IMR-90 (cell line): ENCODE measurements around the gene NADSYN1. TPM values are rescaled to one million over a fixed set of nuclear protein-coding genes. Genes with fewer than 3 reads are reported as not detected.

Experiments
- ATAC-seq: fragments of 200-7000 bp; cut with Tn5 transposase; 2 replicates; pipeline ENCODE4 v1.9.1; 2020; ENCODE audit warnings: low read depth, mild to moderate bottlenecking, moderate library complexity
- BruUV-seq: library from RNA; stranded (reverse); fragments of 400-500 nt; replicated peaks from 2 replicates; lab custom pipeline; 2021; lab: Mats Ljungman, UMichigan
- CTCF ChIA-PET: fragments of 300-600 bp; formaldehyde crosslinking; extraction: SDS; loops from one replicate; lab custom pipeline; 2021; ENCODE audit warnings: antibody characterized with exemption; lab: Yijun Ruan, JAX
- POLR2A ChIA-PET: fragments of 300-600 bp; sonication (Branson Sonifier 250); formaldehyde crosslinking; loops from one replicate; lab custom pipeline; 2022; ENCODE audit warnings: antibody characterized with exemption; ENCODE audit not compliant: unreplicated experiment; lab: Charles Lee
- DNase-seq: peaks from one replicate; pipeline ENCODE4 v3.0.0; 2013
- H2AFZ ChIP-seq: replicated peaks from 2 replicates; pipeline ENCODE3; 2013; ENCODE audit warnings: low read length, mild to moderate bottlenecking; ENCODE audit not compliant: poor library complexity
- H2AK5ac ChIP-seq: 2 replicates; pipeline ENCODE4 v1.6.1; 2013; ENCODE audit warnings: low read depth, low read length, inconsistent platforms
- H2AK9ac ChIP-seq: replicated peaks from 2 replicates; pipeline ENCODE3; 2013; ENCODE audit warnings: mild to moderate bottlenecking, low read depth, low read length, moderate library complexity; ENCODE audit not compliant: poor library complexity
- H2BK120ac ChIP-seq: 2 replicates; pipeline ENCODE4 v1.6.1; 2013; ENCODE audit warnings: low read depth, low read length, inconsistent platforms
- H2BK15ac ChIP-seq: 3 replicates; pipeline ENCODE4 v1.6.1; 2013; ENCODE audit warnings: low read depth, low read length, inconsistent platforms
- H2BK20ac ChIP-seq: 2 replicates; pipeline ENCODE4 v1.6.1; 2013; ENCODE audit warnings: low read depth, mild to moderate bottlenecking, inconsistent platforms, low read length, moderate library complexity
- H2BK5ac ChIP-seq: 2 replicates; pipeline ENCODE4 v1.6.1; 2013; ENCODE audit warnings: mild to moderate bottlenecking, low read depth, low read length, inconsistent platforms; ENCODE audit not compliant: poor library complexity, severe bottlenecking
- H3K14ac ChIP-seq: replicated peaks from 2 replicates; pipeline ENCODE4 v1.6.1; 2013; ENCODE audit warnings: low read depth, low read length, inconsistent platforms
- H3K18ac ChIP-seq: 2 replicates; pipeline ENCODE4 v1.6.1; 2013; ENCODE audit warnings: low read depth, low read length, control low read depth
- H3K23ac ChIP-seq: 2 replicates; pipeline ENCODE4 v1.6.1; 2013; ENCODE audit warnings: low read depth, low read length, inconsistent platforms
- H3K27ac ChIP-seq: 2 replicates; pipeline ENCODE4 v1.5.1; 2013; ENCODE audit warnings: mild to moderate bottlenecking, control low read depth, low read length; ENCODE audit not compliant: insufficient read depth
- H3K27me3 ChIP-seq: 2 replicates; pipeline ENCODE4 v1.6.1; 2013; ENCODE audit warnings: low read length; ENCODE audit not compliant: control insufficient read depth, insufficient read depth
- H3K36me3 ChIP-seq: 2 replicates; pipeline ENCODE4 v1.6.1; 2013; ENCODE audit warnings: low read length, mixed read lengths; ENCODE audit not compliant: control insufficient read depth, insufficient read depth
- H3K4ac ChIP-seq: 2 replicates; pipeline ENCODE4 v1.6.1; 2013; ENCODE audit warnings: low read depth, low read length, inconsistent platforms
- H3K4me1 ChIP-seq: 2 replicates; pipeline ENCODE4 v1.6.1; 2013; ENCODE audit warnings: low read length, mixed read lengths; ENCODE audit not compliant: control insufficient read depth, insufficient read depth
- H3K4me2 ChIP-seq: 2 replicates; pipeline ENCODE4 v1.6.1; 2013; ENCODE audit warnings: low read depth, mild to moderate bottlenecking, control low read depth, low read length, moderate library complexity
- H3K4me3 ChIP-seq: 2 replicates; pipeline ENCODE4 v1.5.1; 2013; ENCODE audit warnings: low read depth, mild to moderate bottlenecking, control low read depth, low read length, moderate library complexity; ENCODE audit not compliant: insufficient read depth
- H3K56ac ChIP-seq: 2 replicates; pipeline ENCODE4 v1.6.1; 2013; ENCODE audit warnings: low read length, inconsistent platforms; ENCODE audit not compliant: insufficient read depth; ENCODE audit errors: extremely low read depth
- H3K79me1 ChIP-seq, 2 experiments: 2 replicates each; pipeline ENCODE4 v1.6.1; 2013; ENCODE audit warnings: low read length in 2 of 2, inconsistent platforms in 1 of 2, low read depth in 1 of 2
- H3K9ac ChIP-seq: 2 replicates; pipeline ENCODE4 v1.6.1; 2013; ENCODE audit warnings: low read depth, low read length, control low read depth
- H3K9me1 ChIP-seq: 2 replicates; pipeline ENCODE4 v1.6.1; 2013; ENCODE audit warnings: low read length, inconsistent platforms; ENCODE audit not compliant: insufficient read depth
- H3K9me3 ChIP-seq: 2 replicates; pipeline ENCODE4 v1.6.1; 2013; ENCODE audit warnings: low read length; ENCODE audit not compliant: control insufficient read depth, insufficient read depth
- H4K20me1 ChIP-seq: 2 replicates; pipeline ENCODE4 v1.6.1; 2013; ENCODE audit warnings: low read length, inconsistent platforms; ENCODE audit not compliant: insufficient read depth
- H4K5ac ChIP-seq: 2 replicates; pipeline ENCODE4 v1.6.1; 2013; ENCODE audit warnings: mild to moderate bottlenecking, low read depth, low read length, control low read depth
- H4K8ac ChIP-seq, 2 experiments: 2 replicates each; pipeline ENCODE4 v1.6.1; 2013; ENCODE audit warnings: low read depth in 2 of 2, low read length in 2 of 2, control low read depth in 1 of 2, inconsistent platforms in 1 of 2
- H4K91ac ChIP-seq: 2 replicates; pipeline ENCODE4 v1.6.1; 2013; ENCODE audit warnings: low read depth, low read length, inconsistent platforms; ENCODE audit not compliant: insufficient read depth
- CTCF ChIP-seq: conservative IDR thresholded peaks from 2 replicates; pipeline ENCODE4 v1.5.1; 2012; ENCODE audit warnings: mild to moderate bottlenecking, low read depth, low read length, improper control_type of control experiment
- NFE2L2 ChIP-seq: fragments of 150-350 bp; IDR thresholded peaks from 2 replicates; pipeline ENCODE4 v1.6.1; 2016; ENCODE audit warnings: low read depth, mild to moderate bottlenecking, low read length
- POLR2A ChIP-seq: IDR thresholded peaks from 2 replicates; pipeline ENCODE4 v1.6.1; 2012; ENCODE audit warnings: mild to moderate bottlenecking, low read depth, low read length
- WGBS, 2 experiments: methylation state at CpG; one replicate each; pipeline versions ENCODE4 v1.1.5 to v1.1.7; 2013; ENCODE audit warnings: missing lambda C conversion rate in 2 of 2; ENCODE audit not compliant: insufficient read length in 1 of 2; ENCODE audit errors: extremely low coverage in 2 of 2; 5-methylcytosine and 5-hydroxymethylcytosine counted together
- dilution Hi-C: fragments of 300-500 bp; cut with HindIII; formaldehyde crosslinking; loops from one replicate; pipeline ENCODE4 v1.14.3; 2018; ENCODE audit warnings: low sequenced_read_pairs; ENCODE audit not compliant: unreplicated experiment
- in situ Hi-C: fragments of 300-500 bp; cut with MboI; formaldehyde crosslinking; loops from 3 replicates; pipeline ENCODE4 v1.14.3; 2019; ENCODE audit warnings: low sequenced_read_pairs, inconsistent platforms, mixed read lengths
- intact Hi-C: fragments of 100-400 bp; cut with micrococcal nuclease; formaldehyde crosslinking; loops from 2 replicates; pipeline ENCODE4 v1.10.0; 2022
- polyA plus RNA-seq, 3 experiments: library from polyadenylated mRNA; depleted of rRNA; stranded (reverse); fragments of >200 nt; gene quantifications; 2 replicates each; pipeline ENCODE4 v1.2.3, GENCODE V29; 2012; ENCODE audit warnings: low replicate concordance in 1 of 3
- total RNA-seq: library from RNA; depleted of rRNA; stranded (reverse); fragments of >200 nt; gene quantifications from 2 replicates; pipeline ENCODE4 v1.2.3, GENCODE V29; 2012

The NADSYN1 gene
- total and polyA plus RNA-seq, 2 of the 4 experiments (the other 2 are of a cell fraction) = 69.5 to 70.4 TPM

DNA sequence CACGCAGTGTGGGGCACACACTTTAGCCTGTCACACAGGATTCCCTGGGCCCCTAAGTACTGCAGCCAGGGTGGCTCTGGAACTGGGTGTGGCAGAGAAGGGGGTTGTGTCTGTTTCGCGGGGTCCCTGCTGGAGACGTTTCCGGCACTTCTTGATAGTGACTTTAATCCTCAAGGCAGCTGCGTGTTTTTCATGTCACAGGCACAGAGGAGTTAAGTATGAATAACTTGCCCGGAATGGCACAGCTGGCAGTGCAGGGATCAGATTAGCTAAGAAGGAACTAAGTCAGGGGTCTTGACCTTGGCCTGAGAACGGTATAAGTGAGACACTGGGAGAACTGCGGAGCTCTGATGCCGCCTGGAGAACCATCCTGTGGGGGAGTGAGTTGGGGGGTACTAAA is 66.5 kb downstream of the NADSYN1 start:
- 26% methylated on average over 6 of the region's 10 CpGs; no CpG with 5 or more reads in 1 of the 2 experiments for WGBS, 2 experiments
- no peak overlapping the region for H3K27ac ChIP-seq
- no peak overlapping the region for H3K9ac ChIP-seq
- no peaks in the 10 kb centered on the region for H4K20me1 ChIP-seq
- no peak overlapping the region for H3K56ac ChIP-seq
- H2AK9ac ChIP-seq = peak overlapping the region; percentile 65
- no peak overlapping the region for H4K8ac ChIP-seq
- H2BK120ac ChIP-seq = no peak overlapping the region
- H3K4me3 ChIP-seq = no peak overlapping the region
- in situ Hi-C loops (no loop called here), dilution Hi-C loops (no loop called here), intact Hi-C loops (loop anchor here (2.0 kb wide), 1 partner anchor 39 kb away; no protein-coding TSS in a partner anchor)
- no peak overlapping the region for H2BK15ac ChIP-seq
- H3K14ac ChIP-seq = no peak overlapping the region
- H3K4me1 ChIP-seq = no peaks in the 10 kb centered on the region
- H4K5ac ChIP-seq = no peak overlapping the region
- no peaks in the 10 kb centered on the region for H3K9me1 ChIP-seq
- CTCF ChIA-PET = no interaction called here
- no peak overlapping the region for H3K4me2 ChIP-seq
- BruUV-seq = no TSS peak
- DNase-seq (no peak), ATAC-seq (no peak)
- POLR2A ChIA-PET = interaction anchor here (0.6 kb wide), 1 partner anchor 13 kb away, joined by 3 read pairs; no protein-coding TSS in a partner anchor
- no peak overlapping the region for H2AK5ac ChIP-seq
- H2BK20ac ChIP-seq = no peak overlapping the region
- H3K79me1 ChIP-seq = no peaks in the 10 kb centered on the region
- H3K4ac ChIP-seq = no peak overlapping the region
- no peak overlapping the region for H4K91ac ChIP-seq
- TF ChIP-seq NFE2L2 = no peak
- no peak for TF ChIP-seq CTCF
- TF ChIP-seq POLR2A = no peak
- H2BK5ac ChIP-seq = no peak overlapping the region
- no peak overlapping the region for H3K23ac ChIP-seq
- no peaks in the 10 kb centered on the region for H3K9me3 ChIP-seq
- H3K36me3 ChIP-seq = no peaks in the 10 kb centered on the region
- no peak overlapping the region for H2AFZ ChIP-seq
- peaks cover 3% of the 10 kb centered on the region; the same call in 1 of the 2 replicates for H3K27me3 ChIP-seq
- H3K18ac ChIP-seq = no peak overlapping the region
